Uterus (tissue), 4 donors: ENCODE measurements around the gene METAP1. TPM values are rescaled to one million over a fixed set of nuclear protein-coding genes. Genes with fewer than 3 reads are reported as not detected.

ENCODE experiments used
- DNase-seq, 2 donors: peaks; one replicate each; pipeline ENCODE4 v3.0.0-alpha.2; 2019 to 2020
- H3K27ac ChIP-seq, 2 donors: fragments of 200-600 bp; sonication (generic); 1 replicate in 1 of 2; 2 replicates in 1 of 2; pipeline ENCODE4 v1.5.1; 2016 to 2018
- H3K27me3 ChIP-seq, 2 donors: fragments of 200-600 bp; sonication (generic); one replicate each; pipeline ENCODE4 v1.5.1; 2018 to 2019; ENCODE audit warnings: control low read depth in 1 of 2
- H3K36me3 ChIP-seq, 2 donors: fragments of 200-600 bp; sonication (generic); one replicate each; pipeline ENCODE4 v1.5.1; 2019; ENCODE audit warnings: control low read depth in 1 of 2
- H3K4me1 ChIP-seq, 2 donors: fragments of 200-600 bp; sonication (generic); one replicate each; pipeline ENCODE4 v1.5.1; 2018 to 2019; ENCODE audit warnings: control low read depth in 1 of 2
- H3K4me3 ChIP-seq, 2 donors: fragments of 200-600 bp; sonication (generic); 1 replicate in 1 of 2; 2 replicates in 1 of 2; pipeline ENCODE4 v1.5.1; 2018 to 2019; ENCODE audit warnings: mild to moderate bottlenecking in 1 of 2
- H3K9me3 ChIP-seq, 2 donors: fragments of 200-600 bp; sonication (generic); one replicate each; pipeline ENCODE4 v1.5.1; 2019; ENCODE audit warnings: control low read depth in 1 of 2
- POLR2A ChIP-seq, 2 donors: fragments of 450-650 bp; IDR thresholded peaks; one replicate each; pipeline ENCODE4 v1.6.1; 2016; ENCODE audit warnings: antibody characterized with exemption in 2 of 2, mild to moderate bottlenecking in 1 of 2, moderate library complexity in 1 of 2
- intact Hi-C: fragments of 100-400 bp; cut with DNase I; formaldehyde crosslinking; loops from one replicate; pipeline ENCODE4 v1.15.1; 2023; ENCODE audit warnings: low total_unique reads
- total RNA-seq, 4 donors: library from RNA; depleted of rRNA in 3 of 4; stranded (reverse); fragments of >200 nt in 3 of 4; gene quantifications; one replicate each; pipeline versions ENCODE4 v1.1.0 to v1.2.4, GENCODE V29; 2014 to 2023
- TF ChIP-seq, protein P1 (sequence below), 4 experiments: fragments of 200-600 bp in 2 of 4; fragments of 450-650 bp in 2 of 4; sonication (generic) in 2 of 4; IDR thresholded peaks; one replicate each; pipeline ENCODE4 v1.5.1; 2016 to 2019; ENCODE audit warnings: antibody characterized with exemption in 4 of 4, mild to moderate bottlenecking in 2 of 4, moderate library complexity in 1 of 4
- donor health status: DM: yes; HTN: yes; CAD: no.

METAP1 gene
- total RNA-seq, 4 donors from 2014 or later, result 34.1 to 50.7 (median 36.3) TPM

GRCh38 chr4:99029852-99030251, 34.3 kb downstream of the METAP1 start:
- Histone ChIP-seq H3K36me3 (no peaks in the 10 kb centered on the region), H3K27ac (no peak overlapping the region), H3K4me1 (no peaks in the 10 kb centered on the region), H3K27me3 (no peaks in the 10 kb centered on the region), H3K9me3 (no peaks in the 10 kb centered on the region), H3K4me3 (no peak overlapping the region)
- DNase-seq, result no peak
- intact Hi-C loops, result no loop called here
- TF ChIP-seq, protein P1, sequence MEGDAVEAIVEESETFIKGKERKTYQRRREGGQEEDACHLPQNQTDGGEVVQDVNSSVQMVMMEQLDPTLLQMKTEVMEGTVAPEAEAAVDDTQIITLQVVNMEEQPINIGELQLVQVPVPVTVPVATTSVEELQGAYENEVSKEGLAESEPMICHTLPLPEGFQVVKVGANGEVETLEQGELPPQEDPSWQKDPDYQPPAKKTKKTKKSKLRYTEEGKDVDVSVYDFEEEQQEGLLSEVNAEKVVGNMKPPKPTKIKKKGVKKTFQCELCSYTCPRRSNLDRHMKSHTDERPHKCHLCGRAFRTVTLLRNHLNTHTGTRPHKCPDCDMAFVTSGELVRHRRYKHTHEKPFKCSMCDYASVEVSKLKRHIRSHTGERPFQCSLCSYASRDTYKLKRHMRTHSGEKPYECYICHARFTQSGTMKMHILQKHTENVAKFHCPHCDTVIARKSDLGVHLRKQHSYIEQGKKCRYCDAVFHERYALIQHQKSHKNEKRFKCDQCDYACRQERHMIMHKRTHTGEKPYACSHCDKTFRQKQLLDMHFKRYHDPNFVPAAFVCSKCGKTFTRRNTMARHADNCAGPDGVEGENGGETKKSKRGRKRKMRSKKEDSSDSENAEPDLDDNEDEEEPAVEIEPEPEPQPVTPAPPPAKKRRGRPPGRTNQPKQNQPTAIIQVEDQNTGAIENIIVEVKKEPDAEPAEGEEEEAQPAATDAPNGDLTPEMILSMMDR (IDR thresholded peaks at IDR 0.05), result no peak

- no peaks in the 10 kb centered on the region for H3K27me3 ChIP-seq
- H3K4me3 ChIP-seq, result no peak overlapping the region
- intact Hi-C loops, result no loop called here
- H3K27ac ChIP-seq, result no peak overlapping the region
- no peaks in the 10 kb centered on the region for H3K36me3 ChIP-seq
- TF ChIP-seq, protein P1 (IDR thresholded peaks at IDR 0.05), result no peak
- TF ChIP-seq POLR2A (IDR thresholded peaks at IDR 0.05), result no peak
- no peaks in the 10 kb centered on the region for H3K4me1 ChIP-seq
- H3K9me3 ChIP-seq, result peaks cover 0 to 6% of the 10 kb centered on the region in 2 donors
- no peak for DNase-seq
Observed at GRCh38 chr4:99033956-99034355, 38.4 kb downstream of the METAP1 start.

GRCh38 chr4:99038213-99038612, 42.7 kb downstream of the METAP1 start:
- no peak overlapping the region for H3K4me3 ChIP-seq

DNA sequence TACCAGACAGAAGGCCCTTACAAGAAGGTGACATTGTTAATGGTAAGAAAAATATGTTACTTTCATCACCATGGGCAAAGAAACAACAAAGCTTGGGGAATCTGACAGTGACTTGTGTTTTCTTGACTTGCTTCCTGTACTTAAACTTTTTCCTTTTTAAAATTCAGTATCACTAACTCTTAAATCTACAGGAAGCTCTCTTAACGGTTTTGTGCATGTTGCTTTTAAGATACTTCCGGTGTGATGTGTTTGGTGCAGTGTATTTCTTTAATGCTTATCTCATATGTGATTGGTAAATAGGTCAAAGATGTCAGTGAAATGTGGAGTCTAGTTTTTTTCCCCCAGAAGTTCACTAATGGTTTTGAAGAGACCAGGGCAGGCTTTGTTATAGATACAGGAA, 47.8 kb downstream of the METAP1 start:
- DNase-seq, result no peak
- Histone ChIP-seq H3K4me3 (no peak overlapping the region), H3K36me3 (no peaks in the 10 kb centered on the region), H3K27ac (no peak overlapping the region), H3K27me3 (no peaks in the 10 kb centered on the region), H3K4me1 (no peaks in the 10 kb centered on the region), H3K9me3 (peaks cover 0 to 2% of the 10 kb centered on the region in 2 donors)
- intact Hi-C loops, result no loop called here
- no peak for TF ChIP-seq POLR2A (IDR thresholded peaks at IDR 0.05)
- TF ChIP-seq, protein P1 (IDR thresholded peaks at IDR 0.05), result no peak

More at GRCh38 chr4:99038213-99038612, 42.7 kb downstream of the METAP1 start:
- H3K27me3 ChIP-seq, result no peaks in the 10 kb centered on the region
- intact Hi-C loops, result no loop called here
- TF ChIP-seq, protein P1 (IDR thresholded peaks at IDR 0.05), result no peak
- no peak for TF ChIP-seq POLR2A (IDR thresholded peaks at IDR 0.05)
- H3K9me3 ChIP-seq, result peaks cover 0 to 6% of the 10 kb centered on the region in 2 donors
- DNase-seq, result no peak
- no peaks in the 10 kb centered on the region for H3K4me1 ChIP-seq
- H3K27ac ChIP-seq, result no peak overlapping the region
- no peaks in the 10 kb centered on the region for H3K36me3 ChIP-seq

- no peak overlapping the region for H3K27ac ChIP-seq
- intact Hi-C loops, result no loop called here
- H3K36me3 ChIP-seq, result no peaks in the 10 kb centered on the region
- no peaks in the 10 kb centered on the region for H3K4me1 ChIP-seq
- no peak overlapping the region for H3K4me3 ChIP-seq
- H3K9me3 ChIP-seq, result no peaks in the 10 kb centered on the region
- TF ChIP-seq POLR2A (IDR thresholded peaks at IDR 0.05), result no peak
- TF ChIP-seq, protein P1 (IDR thresholded peaks at IDR 0.05), result no peak
- no peaks in the 10 kb centered on the region for H3K27me3 ChIP-seq
- no peak for DNase-seq
Observed at GRCh38 chr4:99047710-99048109, 52.2 kb downstream of the METAP1 start.
